Activated CD8-positive, alpha-beta T cell treated with anti-CD3 and anti-CD28 coated beads, Interleukin-2, amount 10 ng/mL, durations not matched to agents 7 days and 5 days (primary cell): Measurements from ENCODE around the gene TTC7B. TPM values are rescaled to one million over a fixed set of nuclear protein-coding genes. Genes with fewer than 3 reads are reported as not detected.

Experiments used
- ATAC-seq: fragments of 150-1000 bp; cut with Tn5 transposase; one replicate; pipeline ENCODE4 v1.10.0; 2021; ENCODE audit warnings: moderate library complexity
- CTCF ChIA-PET: fragments of 350-600 bp; sonication (Branson Sonifier 250); formaldehyde crosslinking; loops from one replicate; lab custom pipeline; 2021; ENCODE audit warnings: antibody characterized with exemption; lab: Charles Lee
- POLR2A ChIA-PET: fragments of 350-600 bp; sonication (Branson Sonifier 250); formaldehyde crosslinking; loops from one replicate; lab custom pipeline; 2021; ENCODE audit warnings: antibody characterized with exemption; lab: Charles Lee
- DNase-seq: peaks from one replicate; pipeline ENCODE4 v3.0.0-alpha.2; 2020
- H3K27ac Mint-ChIP-seq: one replicate; pipeline ENCODE4 v1.8.0; 2021; ENCODE audit warnings: mild to moderate bottlenecking, mixed read lengths
- H3K27me3 Mint-ChIP-seq: one replicate; pipeline ENCODE4 v1.8.0; 2021; ENCODE audit warnings: low read depth, mixed read lengths
- H3K36me3 Mint-ChIP-seq: one replicate; pipeline ENCODE4 v1.8.0; 2021; ENCODE audit warnings: low read depth, mixed read lengths
- H3K4me1 Mint-ChIP-seq: one replicate; pipeline ENCODE4 v1.8.0; 2021; ENCODE audit warnings: low read depth, mixed read lengths
- H3K4me3 Mint-ChIP-seq: one replicate; pipeline ENCODE4 v1.8.0; 2021; ENCODE audit warnings: mild to moderate bottlenecking, mixed read lengths
- H3K9me3 Mint-ChIP-seq: one replicate; pipeline ENCODE4 v1.8.0; 2022; ENCODE audit warnings: mixed read lengths; ENCODE audit not compliant: insufficient read depth
- total RNA-seq, 2 experiments: library from RNA; stranded (reverse); gene quantifications; one replicate each; pipeline ENCODE4 v1.2.3, GENCODE V29; 2021

The TTC7B gene
- total RNA-seq, 2 experiments from 2014 or later = 5.3 to 6.8 TPM

DNA sequence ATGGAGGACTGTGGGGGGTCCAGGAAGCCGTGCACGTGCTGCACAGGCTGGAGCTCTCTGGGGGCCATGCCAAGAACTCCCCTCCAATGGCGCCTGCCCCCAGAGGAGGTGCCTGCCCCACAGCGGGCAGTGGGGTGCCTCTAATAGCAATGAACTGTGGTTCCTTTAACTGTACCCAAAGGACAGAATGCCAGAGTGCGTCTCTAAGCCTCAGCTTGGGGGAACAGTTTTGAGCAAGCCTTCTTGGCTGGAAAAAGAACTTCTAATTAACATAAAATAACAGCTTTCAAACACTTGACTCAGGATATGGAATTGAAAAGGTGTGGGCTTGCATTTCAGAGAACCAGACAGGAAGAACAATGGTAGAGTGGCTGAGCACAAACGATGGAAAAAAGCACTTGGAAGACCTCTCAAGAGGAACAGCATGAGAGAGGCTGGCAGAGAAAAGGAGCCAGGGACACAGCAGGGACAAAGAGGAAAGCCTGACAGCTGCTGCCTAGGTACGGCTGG is 195.6 kb downstream of the TTC7B start:
- ATAC-seq (no peak), DNase-seq (no peak)
- Mint-ChIP-seq H3K36me3 (no peaks in the 10 kb centered on the region), H3K4me3 (no peak overlapping the region), H3K27ac (no peak overlapping the region), H3K27me3 (peaks cover 3% of the 10 kb centered on the region), H3K9me3 (no peaks in the 10 kb centered on the region), H3K4me1 (no peaks in the 10 kb centered on the region)
- POLR2A ChIA-PET = no interaction called here
- CTCF ChIA-PET = no interaction called here

DNA sequence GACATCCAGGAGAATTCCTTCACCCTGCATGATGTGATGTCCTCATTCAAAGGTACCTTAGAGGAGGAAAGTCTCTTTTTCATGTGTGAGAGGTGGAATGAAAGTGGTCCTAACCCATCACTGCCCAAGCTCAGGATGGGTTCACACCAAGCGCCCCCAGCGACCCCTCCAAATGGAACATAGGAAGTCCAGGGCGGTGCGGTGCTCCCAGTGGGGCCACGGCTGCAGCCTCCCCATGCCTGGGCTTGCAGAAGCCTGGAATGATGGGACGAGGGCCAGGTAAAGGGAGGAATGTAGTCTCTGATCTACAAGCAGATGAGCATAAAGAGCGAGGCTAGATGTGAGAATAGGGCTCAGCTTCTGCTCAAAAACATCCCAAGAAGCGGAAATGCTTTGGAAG is 196.3 kb downstream of the TTC7B start:
- POLR2A ChIA-PET = no interaction called here
- Mint-ChIP-seq H3K27ac (no peak overlapping the region), H3K36me3 (no peaks in the 10 kb centered on the region), H3K9me3 (no peaks in the 10 kb centered on the region), H3K4me1 (no peaks in the 10 kb centered on the region), H3K27me3 (peaks cover 3% of the 10 kb centered on the region), H3K4me3 (no peak overlapping the region)
- CTCF ChIA-PET = no interaction called here
- ATAC-seq = no peak
- DNase-seq = no peak

DNA sequence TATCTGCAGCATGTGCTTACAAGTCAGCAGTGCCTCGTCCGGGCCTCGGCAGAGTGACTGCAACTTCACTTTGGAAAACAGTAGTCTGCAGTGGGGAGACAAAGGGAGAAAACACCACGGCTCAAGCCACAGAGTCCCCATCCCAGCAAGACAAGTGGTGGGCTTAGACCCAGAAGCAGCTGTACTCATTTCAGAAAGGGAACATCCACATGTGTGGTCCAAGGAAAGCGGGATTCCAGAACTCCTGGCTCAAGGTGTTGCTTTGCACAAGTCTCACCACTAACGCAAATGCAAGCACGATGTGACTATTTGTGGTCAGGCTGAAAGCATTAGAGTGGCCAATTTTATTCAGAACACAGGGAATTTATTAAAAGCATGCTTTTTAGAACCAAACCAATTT is 198.3 kb downstream of the TTC7B start:
- Mint-ChIP-seq H3K4me1 (no peaks in the 10 kb centered on the region), H3K36me3 (no peaks in the 10 kb centered on the region), H3K27me3 (peaks cover 3% of the 10 kb centered on the region), H3K9me3 (no peaks in the 10 kb centered on the region), H3K4me3 (no peak overlapping the region), H3K27ac (no peak overlapping the region)
- POLR2A ChIA-PET = no interaction called here
- CTCF ChIA-PET = no interaction called here
- no peak for ATAC-seq
- DNase-seq = no peak

DNA sequence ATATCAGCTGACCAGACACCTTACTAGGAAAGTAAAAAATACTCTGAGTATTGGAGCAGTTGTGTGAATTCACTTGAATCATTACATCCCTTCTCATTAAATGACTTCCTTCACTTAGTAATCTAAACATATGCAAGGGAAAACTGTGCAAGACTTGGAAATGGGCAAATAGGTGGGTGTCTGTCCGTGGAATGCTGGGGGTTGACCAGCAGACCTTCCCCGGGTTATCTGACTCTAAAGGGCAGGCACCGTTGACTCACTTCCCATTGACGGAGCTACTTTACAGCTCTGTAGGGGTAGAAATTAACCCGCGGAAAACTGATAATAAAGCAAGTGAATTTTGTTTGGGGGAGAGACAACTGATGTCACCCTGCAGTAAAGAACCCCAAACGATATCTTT is 199.3 kb downstream of the TTC7B start:
- CTCF ChIA-PET = no interaction called here
- no peak for ATAC-seq
- POLR2A ChIA-PET = no interaction called here
- DNase-seq = no peak
- Mint-ChIP-seq H3K4me3 (no peak overlapping the region), H3K27me3 (peaks cover 3% of the 10 kb centered on the region), H3K9me3 (no peaks in the 10 kb centered on the region), H3K27ac (no peak overlapping the region), H3K36me3 (no peaks in the 10 kb centered on the region), H3K4me1 (no peaks in the 10 kb centered on the region)

DNA sequence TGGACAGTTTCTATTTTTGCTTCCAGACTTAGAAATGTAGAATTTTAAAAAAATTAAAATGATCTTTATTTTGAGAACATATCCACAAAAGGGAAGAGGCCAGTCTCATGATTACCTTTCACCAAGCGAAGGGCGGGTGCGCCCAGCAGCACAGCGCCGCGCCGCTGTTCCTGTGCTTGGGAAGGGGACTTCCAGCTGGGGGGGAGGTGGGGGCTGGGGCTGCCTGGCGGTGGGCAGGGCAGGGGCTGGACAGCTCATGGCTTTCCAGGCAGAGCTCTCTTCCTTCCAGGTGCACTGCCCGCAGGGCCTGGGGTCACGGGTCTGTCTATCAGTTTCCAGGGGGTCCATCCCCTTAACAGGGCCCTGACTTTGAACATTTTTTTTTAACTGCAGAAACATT is 199.9 kb downstream of the TTC7B start:
- H3K4me3 Mint-ChIP-seq = no peak overlapping the region
- ATAC-seq (no peak), DNase-seq (no peak)
- H3K27me3 Mint-ChIP-seq = peaks cover 3% of the 10 kb centered on the region
- H3K36me3 Mint-ChIP-seq = no peaks in the 10 kb centered on the region
- H3K4me1 Mint-ChIP-seq = no peaks in the 10 kb centered on the region
- no peaks in the 10 kb centered on the region for H3K9me3 Mint-ChIP-seq
- POLR2A ChIA-PET = no interaction called here
- H3K27ac Mint-ChIP-seq = no peak overlapping the region
- CTCF ChIA-PET = no interaction called here

DNA sequence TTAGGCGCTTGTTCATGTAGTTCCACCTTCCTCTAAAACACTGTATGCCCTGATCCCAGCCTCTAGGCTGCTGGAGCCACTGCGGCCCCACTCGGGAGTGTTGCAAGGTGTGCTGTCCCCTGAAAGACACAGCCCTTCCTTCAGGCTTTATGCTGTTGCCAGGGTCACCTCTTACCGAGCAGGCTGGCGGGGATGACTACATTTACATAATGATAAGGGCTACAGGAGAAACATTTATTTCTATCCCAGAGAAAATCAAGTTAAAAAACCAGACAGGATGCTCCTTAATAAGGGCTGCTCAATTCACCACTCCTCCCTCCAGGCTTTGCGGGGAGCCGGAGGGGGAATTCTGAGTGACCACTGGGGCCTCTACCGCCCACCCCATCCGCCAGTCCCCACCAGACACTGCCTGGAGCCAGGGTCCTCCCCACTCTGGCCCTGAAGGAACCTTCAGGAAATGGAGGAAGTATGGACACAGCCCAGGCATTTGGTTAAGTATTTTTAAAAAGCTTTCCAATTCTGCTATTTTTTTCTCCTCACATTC is 200.6 kb downstream of the TTC7B start:
- H3K4me1 Mint-ChIP-seq = no peaks in the 10 kb centered on the region
- ChIA-PET CTCF (no interaction called here), POLR2A (no interaction called here)
- no peak overlapping the region for H3K27ac Mint-ChIP-seq
- no peak overlapping the region for H3K4me3 Mint-ChIP-seq
- H3K9me3 Mint-ChIP-seq = no peaks in the 10 kb centered on the region
- H3K27me3 Mint-ChIP-seq = no peaks in the 10 kb centered on the region
- ATAC-seq = no peak
- no peaks in the 10 kb centered on the region for H3K36me3 Mint-ChIP-seq
- no peak for DNase-seq

DNA sequence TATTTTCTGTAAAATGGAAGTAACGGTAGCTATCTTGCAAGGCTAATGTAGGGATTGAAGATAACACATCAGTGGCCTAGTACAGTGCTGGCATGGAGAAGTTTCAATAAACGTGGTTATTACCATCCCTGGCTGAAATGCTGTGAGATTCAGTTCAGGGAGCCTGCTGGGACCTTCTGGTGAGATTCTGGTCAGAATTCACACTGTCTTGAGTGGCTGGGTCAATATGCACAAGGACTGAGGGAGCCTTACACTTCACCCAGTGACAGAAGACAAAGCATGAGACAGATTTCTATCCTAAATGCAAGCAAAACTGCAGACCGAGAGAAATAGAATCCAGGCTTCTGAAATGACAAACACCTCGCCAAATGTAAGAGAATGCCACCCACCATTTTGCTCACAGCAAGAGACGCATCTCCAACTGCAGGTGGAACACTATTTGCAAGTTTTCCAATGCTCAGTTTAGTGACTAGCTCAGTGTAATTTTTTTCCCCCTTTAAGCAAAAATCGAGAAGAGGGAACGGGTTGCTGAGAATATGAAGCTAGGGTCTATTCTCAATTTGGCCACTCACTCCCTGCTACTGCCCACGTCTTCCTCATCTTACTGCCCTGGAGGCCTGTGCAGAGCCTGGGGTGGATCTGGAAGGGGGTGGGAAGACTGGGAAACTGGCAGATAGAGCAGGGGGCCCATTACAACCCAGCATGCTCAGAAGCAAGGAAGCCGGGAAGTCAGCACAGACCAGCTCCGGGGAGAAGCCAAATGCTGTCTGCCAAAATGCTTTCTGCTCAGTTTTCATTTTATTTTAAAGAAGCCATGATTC is 201.3 kb downstream of the TTC7B start:
- no peak for DNase-seq
- no peak for ATAC-seq
- no peaks in the 10 kb centered on the region for H3K27me3 Mint-ChIP-seq
- no peak overlapping the region for H3K4me3 Mint-ChIP-seq
- ChIA-PET POLR2A (no interaction called here), CTCF (no interaction called here)
- no peak overlapping the region for H3K27ac Mint-ChIP-seq
- H3K4me1 Mint-ChIP-seq = no peaks in the 10 kb centered on the region
- no peaks in the 10 kb centered on the region for H3K36me3 Mint-ChIP-seq
- H3K9me3 Mint-ChIP-seq = no peaks in the 10 kb centered on the region

DNA sequence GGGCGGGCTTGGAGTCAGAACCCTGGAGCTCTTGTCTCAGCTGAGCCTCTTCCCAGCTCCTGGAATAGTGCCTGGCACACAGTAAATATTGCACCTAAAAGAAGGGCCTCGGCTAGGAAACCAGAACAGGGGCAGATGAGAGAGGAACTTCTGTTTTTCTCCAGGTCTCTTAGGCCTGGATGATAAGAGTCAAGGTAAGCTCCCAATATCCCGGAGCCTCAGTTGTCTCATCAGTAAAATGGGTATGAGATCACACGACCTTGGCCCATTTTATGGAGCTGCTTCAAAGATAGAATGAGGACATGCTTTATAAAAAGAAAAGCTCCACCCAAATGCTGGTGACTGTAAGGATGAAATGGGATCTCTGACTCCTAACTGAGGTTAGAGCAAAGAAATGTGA is 202.2 kb downstream of the TTC7B start:
- Mint-ChIP-seq H3K9me3 (no peaks in the 10 kb centered on the region), H3K27ac (no peak overlapping the region), H3K4me1 (no peaks in the 10 kb centered on the region), H3K4me3 (no peak overlapping the region), H3K36me3 (no peaks in the 10 kb centered on the region), H3K27me3 (no peaks in the 10 kb centered on the region)
- ChIA-PET CTCF (no interaction called here), POLR2A (no interaction called here)
- DNase-seq (no peak), ATAC-seq (no peak)

DNA sequence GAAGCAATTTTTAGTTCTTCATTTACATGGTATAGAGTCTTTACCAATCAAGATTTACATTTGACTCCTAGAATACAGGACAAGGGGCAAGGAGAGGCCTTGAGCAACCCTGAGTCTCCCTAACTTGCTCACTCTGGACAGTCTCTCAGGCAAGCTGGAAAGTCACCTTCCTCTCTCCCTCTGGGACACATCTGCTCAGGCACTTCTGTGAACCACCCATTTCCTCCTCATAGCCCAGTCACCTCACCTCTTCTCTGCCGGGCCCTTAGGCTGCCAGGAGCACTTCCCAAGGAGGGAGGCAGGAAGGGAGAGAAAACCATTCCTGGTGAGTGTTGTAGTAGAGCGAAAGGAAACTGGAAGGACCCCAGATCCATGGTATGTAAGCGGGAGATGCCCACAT is 202.8 kb downstream of the TTC7B start:
- no peak overlapping the region for H3K4me3 Mint-ChIP-seq
- DNase-seq (no peak), ATAC-seq (no peak)
- H3K9me3 Mint-ChIP-seq = no peaks in the 10 kb centered on the region
- H3K36me3 Mint-ChIP-seq = no peaks in the 10 kb centered on the region
- H3K4me1 Mint-ChIP-seq = no peaks in the 10 kb centered on the region
- ChIA-PET POLR2A (no interaction called here), CTCF (interaction anchor here (1.0 kb wide), 1 partner anchor 83 kb away, joined by 4 read pairs; no protein-coding TSS in a partner anchor)
- H3K27ac Mint-ChIP-seq = no peak overlapping the region
- H3K27me3 Mint-ChIP-seq = no peaks in the 10 kb centered on the region

DNA sequence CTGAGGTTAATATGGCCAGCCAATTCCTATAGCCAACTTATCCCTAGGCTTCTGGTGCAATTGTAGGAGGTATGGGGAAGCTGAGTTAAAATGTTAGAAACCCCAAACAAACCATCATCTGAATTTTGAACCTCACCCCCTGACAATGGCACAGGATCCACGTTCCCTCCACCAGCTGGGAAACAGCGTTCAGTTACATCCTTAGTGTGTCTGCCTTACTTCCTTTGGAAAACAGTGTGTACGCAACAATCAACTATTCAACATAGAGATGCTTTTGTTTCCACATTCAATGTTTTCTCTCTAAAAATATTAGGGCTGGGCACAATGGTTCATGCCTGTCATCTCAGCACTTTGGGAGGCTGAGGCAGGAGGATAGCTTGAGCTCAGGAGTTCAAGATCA is 203.4 kb downstream of the TTC7B start:
- POLR2A ChIA-PET = no interaction called here
- CTCF ChIA-PET = interaction anchor here (1.0 kb wide), 1 partner anchor 84 kb away, joined by 4 read pairs; no protein-coding TSS in a partner anchor
- H3K27ac Mint-ChIP-seq = no peak overlapping the region
- H3K4me3 Mint-ChIP-seq = no peak overlapping the region
- H3K9me3 Mint-ChIP-seq = no peaks in the 10 kb centered on the region
- no peaks in the 10 kb centered on the region for H3K27me3 Mint-ChIP-seq
- ATAC-seq (no peak), DNase-seq (no peak)
- no peaks in the 10 kb centered on the region for H3K4me1 Mint-ChIP-seq
- no peaks in the 10 kb centered on the region for H3K36me3 Mint-ChIP-seq

DNA sequence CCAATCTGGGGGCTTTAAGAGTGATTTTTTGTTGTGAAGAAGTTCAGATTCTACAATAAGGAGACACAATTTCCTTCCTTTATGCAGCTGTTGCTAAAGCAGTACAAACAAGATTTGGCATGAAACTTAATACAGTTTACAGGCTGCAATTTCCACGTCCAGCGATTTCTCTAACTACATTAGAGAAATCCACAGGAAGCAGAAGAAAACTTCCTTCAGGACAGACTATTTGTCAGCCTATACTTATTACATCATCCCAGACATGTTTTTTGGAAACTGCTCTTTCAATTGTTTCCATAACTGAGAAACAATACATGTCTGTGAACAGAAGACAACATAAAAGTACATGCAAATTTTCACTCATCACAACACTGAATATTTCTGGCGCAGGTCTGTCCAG is 204.3 kb downstream of the TTC7B start:
- POLR2A ChIA-PET = no interaction called here
- Mint-ChIP-seq H3K27me3 (no peaks in the 10 kb centered on the region), H3K27ac (no peak overlapping the region), H3K4me1 (no peaks in the 10 kb centered on the region), H3K9me3 (no peaks in the 10 kb centered on the region), H3K4me3 (no peak overlapping the region), H3K36me3 (no peaks in the 10 kb centered on the region)
- no peak for DNase-seq
- CTCF ChIA-PET = no interaction called here
- ATAC-seq = no peak

DNA sequence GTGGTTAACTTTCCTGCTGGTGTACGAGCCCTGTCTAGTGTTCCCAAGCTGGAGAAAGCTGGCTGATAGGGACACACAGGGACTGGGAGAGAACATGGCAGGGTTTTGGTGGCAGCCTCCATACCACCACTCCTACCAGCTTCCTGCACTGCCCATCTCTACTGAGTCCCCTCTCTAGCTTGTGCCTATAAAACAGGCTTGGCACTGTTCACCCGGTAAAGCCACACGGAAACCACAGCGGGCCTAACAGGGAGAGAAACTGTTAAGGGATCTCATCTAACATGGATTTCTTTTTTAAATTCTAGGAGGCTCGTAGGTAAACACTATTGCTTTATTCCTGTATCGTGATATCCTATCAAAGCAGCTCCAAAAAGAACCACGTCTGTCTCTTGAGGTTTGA is 204.7 kb downstream of the TTC7B start:
- Mint-ChIP-seq H3K4me3 (no peak overlapping the region), H3K36me3 (no peaks in the 10 kb centered on the region), H3K27ac (no peak overlapping the region), H3K4me1 (no peaks in the 10 kb centered on the region), H3K9me3 (no peaks in the 10 kb centered on the region), H3K27me3 (no peaks in the 10 kb centered on the region)
- no peak for DNase-seq
- ChIA-PET POLR2A (no interaction called here), CTCF (interaction anchor here (1.0 kb wide), 1 partner anchor 86 kb away, joined by 3 read pairs; no protein-coding TSS in a partner anchor)
- ATAC-seq = no peak
